HS-27A (cell line): ENCODE data around the gene PTCH1.

Source experiments
- DNase-seq: peaks from one replicate; pipeline ENCODE4 v3.0.0-alpha.2; 2012; ENCODE audit warnings: low read depth, missing footprints

Gene PTCH1

GRCh38 chr9:95511952-95512708 is 4.6 kb downstream of the PTCH1 start:
- no peak for DNase-seq

- DNase-seq: no peak
Observed at GRCh38 chr9:95511616-95511931, 5.2 kb downstream of the PTCH1 start.

- DNase-seq: peak; percentile 78
Observed at GRCh38 chr9:95510709-95511615, 5.8 kb downstream of the PTCH1 start.

GRCh38 chr9:95509851-95510708 is 6.7 kb downstream of the PTCH1 start:
- DNase-seq: no peak

GRCh38 chr9:95508968-95509850 is 7.6 kb downstream of the PTCH1 start:
- DNase-seq: peak; percentile 69

GRCh38 chr9:95508242-95508967 is 8.4 kb downstream of the PTCH1 start:
- DNase-seq: no peak

- DNase-seq: peak; percentile 42
Observed at GRCh38 chr9:95507464-95508241, 9.1 kb downstream of the PTCH1 start.

- peak; percentile 35 for DNase-seq
Observed at GRCh38 chr9:95506678-95507463, 9.9 kb downstream of the PTCH1 start.

- no peak for DNase-seq
Observed at GRCh38 chr9:95506428-95506677, 10.4 kb downstream of the PTCH1 start.

- DNase-seq: no peak
Observed at GRCh38 chr9:95505717-95506427, 10.9 kb downstream of the PTCH1 start.

- DNase-seq: no peak
Observed at GRCh38 chr9:95505072-95505716, 11.6 kb downstream of the PTCH1 start.

- no peak for DNase-seq
Observed at GRCh38 chr9:95504053-95504963, 12.5 kb downstream of the PTCH1 start.

GRCh38 chr9:95503369-95503768 is 13.4 kb downstream of the PTCH1 start:
- DNase-seq: no peak

- no peak for DNase-seq
Observed at GRCh38 chr9:95502248-95502647, 14.5 kb downstream of the PTCH1 start.

- DNase-seq: no peak
Observed at GRCh38 chr9:95499847-95500246, 16.9 kb downstream of the PTCH1 start.

GRCh38 chr9:95499046-95499676 is 17.6 kb downstream of the PTCH1 start:
- DNase-seq: no peak

GRCh38 chr9:95498641-95499040 is 18.1 kb downstream of the PTCH1 start:
- DNase-seq: no peak
